ENCODE results near the gene TMEM219. TPM values are rescaled to one million over a fixed set of nuclear protein-coding genes. Genes with fewer than 3 reads are reported as not detected.

Gene TMEM219
- total and polyA plus RNA-seq, 2 donors (not counting 3 experiments of a cell fraction or from before 2014, with no cell fraction given): 110 to 182 TPM

- H3K9me3 ChIP-seq (replicated peaks; ENCODE audit: control insufficient read depth, insufficient read depth, low read length): no peaks in the 10 kb centered on the region
- no peaks in the 10 kb centered on the region for H3K9me1 ChIP-seq (replicated peaks; ENCODE audit: control insufficient read depth, extremely low read depth, insufficient read depth, low read length)
- peaks cover 48 to 90% of the 10 kb centered on the region in 2 experiments for H3K36me3 ChIP-seq (ENCODE audit: control insufficient read depth in 2 of 2, extremely low read depth in 1 of 2, insufficient read depth in 2 of 2, low read length in 2 of 2)
- H3K79me2 ChIP-seq (ENCODE audit: control insufficient read depth, insufficient read depth, low read length): peaks cover 19% of the 10 kb centered on the region
- intact Hi-C loops (cut with micrococcal nuclease): no loop called here
- dilution Hi-C loops (cut with MboI; ENCODE audit: extremely low pct_ligation_motif_present, low sequenced_read_pairs): no loop called here
- DNase-seq (ENCODE audit: low read depth, low spot score) (no peak), FAIRE-seq (no peak)
- H3K27ac ChIP-seq (ENCODE audit: insufficient read depth, low read depth, low read length): no peak overlapping the region
- no peaks in the 10 kb centered on the region for H4K20me1 ChIP-seq (replicated peaks; ENCODE audit: control insufficient read depth, extremely low read depth, insufficient read depth, low read length)
- H3K27me3 ChIP-seq (ENCODE audit: control insufficient read depth in 2 of 2, insufficient read depth in 2 of 2, low read length in 2 of 2): no peaks in the 10 kb centered on the region
- no peak overlapping the region for H3K9ac ChIP-seq (replicated peaks; ENCODE audit: extremely low read depth, insufficient read depth, low read length)
- no peak overlapping the region for H3K4me3 ChIP-seq (replicated peaks in 1 of 3; ENCODE audit: insufficient read depth in 1 of 3, low read depth in 1 of 3, low read length in 3 of 3)
- H3K4me1 ChIP-seq (ENCODE audit: control insufficient read depth, extremely low read depth, insufficient read depth, low read length): peaks cover 10% of the 10 kb centered on the region
- BruUV-seq (replicated peaks): no TSS peak
- ChIA-PET CTCF (no interaction called here), POLR2A (interaction anchor here (0.9 kb wide), 1 partner anchor 10 kb away, joined by 3 read pairs; the partner anchor contains the start of gene TAOK2)
- H3K4me2 ChIP-seq (ENCODE audit: insufficient read depth, low read length): no peak overlapping the region
- no peak for TF ChIP-seq MYC (IDR thresholded peaks at IDR 0.05; ENCODE audit: low read depth, low read length)
- TF ChIP-seq EZH2 (IDR thresholded peaks at IDR 0.05; ENCODE audit: borderline replicate concordance, low read depth, low read length, severe bottlenecking): no peak
- TF ChIP-seq CTCF (IDR thresholded peaks at IDR 0.05; ENCODE audit: extremely low read depth in 1 of 2, insufficient read depth in 1 of 2, low read depth in 1 of 2, low read length in 2 of 2): no peak
- H2AFZ ChIP-seq (ENCODE audit: low read depth, low read length): no peak overlapping the region
Measured at GRCh38 chr16:29983420-29984136, 21.7 kb downstream of the TMEM219 start.

- H2AFZ ChIP-seq (ENCODE audit: low read depth, low read length): no peak overlapping the region
- no peak overlapping the region for H3K9ac ChIP-seq (replicated peaks; ENCODE audit: extremely low read depth, insufficient read depth, low read length)
Measured at GRCh38 chr16:29984137-29984763, 22.4 kb downstream of the TMEM219 start.

More at GRCh38 chr16:29984137-29984763, 22.4 kb downstream of the TMEM219 start:
- dilution Hi-C loops (cut with MboI; ENCODE audit: extremely low pct_ligation_motif_present, low sequenced_read_pairs) (no loop called here), intact Hi-C loops (cut with micrococcal nuclease) (no loop called here)
- no peaks in the 10 kb centered on the region for H3K9me1 ChIP-seq (replicated peaks; ENCODE audit: control insufficient read depth, extremely low read depth, insufficient read depth, low read length)
- DNase-seq (ENCODE audit: low read depth, low spot score): no peak
- no peaks in the 10 kb centered on the region for H3K27me3 ChIP-seq (ENCODE audit: control insufficient read depth in 2 of 2, insufficient read depth in 2 of 2, low read length in 2 of 2)
- no peaks in the 10 kb centered on the region for H3K9me3 ChIP-seq (replicated peaks; ENCODE audit: control insufficient read depth, insufficient read depth, low read length)
- BruUV-seq (replicated peaks): no TSS peak
- no peak for FAIRE-seq
- ChIA-PET POLR2A (interaction anchor here (0.9 kb wide), 1 partner anchor 10 kb away, joined by 3 read pairs; the partner anchor contains the start of gene TAOK2), CTCF (interaction anchor here (2.1 kb wide), 1 partner anchor 21 kb away, joined by 6 read pairs; no protein-coding TSS in a partner anchor)
- H3K79me2 ChIP-seq (ENCODE audit: control insufficient read depth, insufficient read depth, low read length): peaks cover 13% of the 10 kb centered on the region
- H3K4me2 ChIP-seq (ENCODE audit: insufficient read depth, low read length): no peak overlapping the region
- H3K36me3 ChIP-seq (ENCODE audit: control insufficient read depth in 2 of 2, extremely low read depth in 1 of 2, insufficient read depth in 2 of 2, low read length in 2 of 2): peaks cover 48 to 90% of the 10 kb centered on the region in 2 experiments
- H4K20me1 ChIP-seq (replicated peaks; ENCODE audit: control insufficient read depth, extremely low read depth, insufficient read depth, low read length): no peaks in the 10 kb centered on the region
- H3K4me1 ChIP-seq (ENCODE audit: control insufficient read depth, extremely low read depth, insufficient read depth, low read length): peaks cover 8% of the 10 kb centered on the region
- H3K27ac ChIP-seq (ENCODE audit: insufficient read depth, low read depth, low read length): no peak overlapping the region
- TF ChIP-seq FOS (IDR thresholded peaks at IDR 0.05; ENCODE audit: borderline replicate concordance, insufficient read depth, low read length): no peak
- TF ChIP-seq POLR2A (IDR thresholded peaks at IDR 0.05; ENCODE audit: low read depth, low read length): no peak
- TF ChIP-seq JUN (IDR thresholded peaks at IDR 0.05; ENCODE audit: borderline replicate concordance, insufficient read depth, insufficient read length, low read depth): no peak
- TF ChIP-seq MAX (IDR thresholded peaks at IDR 0.05; ENCODE audit: insufficient read depth, insufficient read length): no peak
- no peak for TF ChIP-seq POLR2AphosphoS5 (IDR thresholded peaks at IDR 0.05; ENCODE audit: insufficient read depth, low read depth, low read length)
- TF ChIP-seq CTCF (IDR thresholded peaks at IDR 0.05; ENCODE audit: extremely low read depth in 1 of 2, insufficient read depth in 1 of 2, low read depth in 1 of 2, low read length in 2 of 2): no peak
- H3K4me3 ChIP-seq (replicated peaks in 1 of 3; ENCODE audit: insufficient read depth in 1 of 3, low read depth in 1 of 3, low read length in 3 of 3): no peak overlapping the region
